NB4 (cell line): Measurements from ENCODE around the gene CDKL5.

ENCODE experiments used
- CTCF ChIP-seq: IDR thresholded peaks from one replicate; pipeline ENCODE4 v1.5.1; 2012; ENCODE audit warnings: low read depth, low read length
- MAX ChIP-seq: IDR thresholded peaks from 2 replicates; pipeline ENCODE4 v1.6.1; 2011; ENCODE audit warnings: low read depth, low read length
- MYC ChIP-seq: IDR thresholded peaks from 2 replicates; pipeline ENCODE4 v1.6.1; 2011; ENCODE audit warnings: low read depth, low read length
- POLR2A ChIP-seq: IDR thresholded peaks from 2 replicates; pipeline ENCODE4 v1.6.1; 2011; ENCODE audit warnings: mild to moderate bottlenecking; ENCODE audit not compliant: insufficient read length; ENCODE audit errors: extremely low read depth

- TF ChIP-seq POLR2A, result no peak
- TF ChIP-seq CTCF, result no peak
- TF ChIP-seq MYC, result no peak
- TF ChIP-seq MAX, result no peak
Measured at GRCh38 chrX:18448416-18448815, 23.0 kb downstream of the CDKL5 start.
